Mesenchymal stem cell (in vitro differentiated cells and primary cell): ENCODE measurements around the gene CUL4A.
"Not testable (repeated sequence)": the region's sequence is repeated elsewhere in the genome, so short reads cannot be mapped to it uniquely, and the experiment has no call there.

Experiments used
- DNase-seq: peaks from one replicate; pipeline ENCODE4 v3.0.0-alpha.2; 2013
- H2AFZ ChIP-seq: one replicate; pipeline ENCODE4 v1.6.1; 2013; ENCODE audit warnings: low read depth, mild to moderate bottlenecking, control low read depth, inconsistent platforms, low read length, moderate library complexity
- H2AK5ac ChIP-seq: 2 replicates; pipeline ENCODE4 v1.6.1; 2013; ENCODE audit warnings: low read length, moderate library complexity, mild to moderate bottlenecking, inconsistent platforms; ENCODE audit not compliant: severe bottlenecking
- H2BK120ac ChIP-seq: one replicate; pipeline ENCODE4 v1.6.1; 2013; ENCODE audit warnings: low read depth, mild to moderate bottlenecking, inconsistent platforms, low read length, moderate library complexity
- H2BK12ac ChIP-seq, 2 experiments: one replicate each; pipeline ENCODE4 v1.6.1; 2013; ENCODE audit warnings: inconsistent platforms in 2 of 2, low read length in 2 of 2, mild to moderate bottlenecking in 2 of 2, moderate library complexity in 2 of 2, control low read depth in 1 of 2
- H2BK15ac ChIP-seq: one replicate; pipeline ENCODE4 v1.6.1; 2013; ENCODE audit warnings: mild to moderate bottlenecking, low read depth, inconsistent platforms; ENCODE audit not compliant: poor library complexity, severe bottlenecking
- H2BK5ac ChIP-seq: 2 replicates; pipeline ENCODE4 v1.6.1; 2013; ENCODE audit warnings: low read depth, mild to moderate bottlenecking, low read length, control low read depth, inconsistent platforms; ENCODE audit not compliant: poor library complexity, severe bottlenecking
- H3K14ac ChIP-seq, 2 experiments: one replicate each; pipeline ENCODE4 v1.6.1; 2013; ENCODE audit warnings: inconsistent platforms in 2 of 2, low read length in 2 of 2, control low read depth in 1 of 2, mild to moderate bottlenecking in 1 of 2, moderate library complexity in 1 of 2
- H3K18ac ChIP-seq, 2 experiments: one replicate each; pipeline ENCODE4 v1.6.1; 2013; ENCODE audit warnings: inconsistent platforms in 2 of 2, low read length in 2 of 2, control low read depth in 1 of 2, low read depth in 1 of 2, mild to moderate bottlenecking in 1 of 2
- H3K23ac ChIP-seq, 2 experiments: one replicate each; pipeline ENCODE4 v1.6.1; 2013; ENCODE audit warnings: inconsistent platforms in 2 of 2, low read length in 2 of 2, mild to moderate bottlenecking in 2 of 2, moderate library complexity in 2 of 2, control low read depth in 1 of 2
- H3K27ac ChIP-seq: 2 replicates; pipeline ENCODE4 v1.5.1; 2013; ENCODE audit warnings: mild to moderate bottlenecking, moderate library complexity, low read length, control low read depth, inconsistent platforms; ENCODE audit not compliant: poor library complexity, severe bottlenecking
- H3K27me3 ChIP-seq, 2 experiments: 2 replicates each; pipeline versions ENCODE4 v1.6.1 to v1.7.0; 2013; ENCODE audit warnings: low read length in 2 of 2, mild to moderate bottlenecking in 2 of 2, moderate library complexity in 2 of 2, control low read depth in 1 of 2, inconsistent platforms in 1 of 2; ENCODE audit not compliant: control insufficient read depth in 1 of 2, insufficient read depth in 1 of 2
- H3K36me3 ChIP-seq, 2 experiments: 2 replicates each; pipeline versions ENCODE4 v1.6.1 to v1.7.0; 2013; ENCODE audit warnings: low read length in 2 of 2, control low read depth in 1 of 2, inconsistent platforms in 1 of 2, low read depth in 1 of 2, mild to moderate bottlenecking in 1 of 2; ENCODE audit not compliant: insufficient read depth in 2 of 2, control insufficient read depth in 1 of 2
- H3K4ac ChIP-seq, 2 experiments: one replicate each; pipeline ENCODE4 v1.6.1; 2013; ENCODE audit warnings: inconsistent platforms in 2 of 2, low read length in 2 of 2, mild to moderate bottlenecking in 2 of 2, moderate library complexity in 2 of 2, control low read depth in 1 of 2, low read depth in 1 of 2
- H3K4me1 ChIP-seq: 2 replicates; pipeline ENCODE4 v1.6.1; 2013; ENCODE audit warnings: low read depth, low read length, control low read depth; ENCODE audit not compliant: control insufficient read depth, insufficient read depth
- H3K4me2 ChIP-seq: 2 replicates; pipeline ENCODE4 v1.6.1; 2013; ENCODE audit warnings: low read length, mild to moderate bottlenecking, inconsistent platforms; ENCODE audit not compliant: poor library complexity, severe bottlenecking
- H3K4me3 ChIP-seq, 2 experiments: 2 replicates each; pipeline versions ENCODE4 v1.5.1 to v1.7.0; 2013; ENCODE audit warnings: low read length in 2 of 2, mild to moderate bottlenecking in 2 of 2, control low read depth in 1 of 2, low read depth in 1 of 2; ENCODE audit not compliant: insufficient read depth in 1 of 2
- H3K79me1 ChIP-seq: replicated peaks from 2 replicates; pipeline ENCODE4 v1.6.1; 2013; ENCODE audit warnings: mild to moderate bottlenecking, control low read depth, low read length, inconsistent platforms; ENCODE audit not compliant: poor library complexity, severe bottlenecking
- H3K9ac ChIP-seq: 2 replicates; pipeline ENCODE4 v1.7.0; 2013; ENCODE audit warnings: mild to moderate bottlenecking, low read length, moderate library complexity
- H3K9me3 ChIP-seq: 2 replicates; pipeline ENCODE4 v1.7.0; 2013; ENCODE audit warnings: mild to moderate bottlenecking, low read length; ENCODE audit not compliant: control insufficient read depth
- H4K8ac ChIP-seq: one replicate; pipeline ENCODE4 v1.6.1; 2013; ENCODE audit warnings: inconsistent platforms, mild to moderate bottlenecking, low read length, moderate library complexity
- H4K91ac ChIP-seq: one replicate; pipeline ENCODE4 v1.6.1; 2013; ENCODE audit warnings: mild to moderate bottlenecking, low read length, inconsistent platforms
- WGBS: methylation state at CpG from one replicate; pipeline ENCODE4 v1.1.7; 2013; ENCODE audit warnings: mixed read lengths; 5-methylcytosine and 5-hydroxymethylcytosine counted together

The CUL4A gene

GRCh38 chr13:113305208-113305607 is 95.8 kb downstream of the CUL4A start:
- Histone ChIP-seq H3K4me1 (peaks cover 12% of the 10 kb centered on the region), H3K9me3 (no peaks in the 10 kb centered on the region), H2AFZ (no peak overlapping the region), H2AK5ac (no peak overlapping the region), H4K8ac (no peak overlapping the region), H3K27me3 (no peaks in the 10 kb centered on the region), H3K36me3 (peaks cover 12 to 16% of the 10 kb centered on the region in 2 experiments), H3K4ac (no peak overlapping the region), H3K18ac (no peak overlapping the region), H3K79me1 (peaks cover 7% of the 10 kb centered on the region), H3K23ac (no peak overlapping the region), H4K91ac (no peak overlapping the region), H3K9ac (no peak overlapping the region), H2BK5ac (no peak overlapping the region), H3K4me2 (no peak overlapping the region), H2BK12ac (no peak overlapping the region), H2BK120ac (no peak overlapping the region), H2BK15ac (no peak overlapping the region), H3K14ac (no peak overlapping the region), H3K4me3 (peak overlapping the region in 1 of 2 experiments; percentile 16), H3K27ac (no peak overlapping the region)
- WGBS, result 74% methylated on average over 6 of the region's 7 CpGs
- DNase-seq, result peak; percentile 45

GRCh38 chr13:113307491-113307890 is 98.1 kb downstream of the CUL4A start:
- Histone ChIP-seq H2AK5ac (no peak overlapping the region), H2AFZ (no peak overlapping the region), H3K4me2 (no peak overlapping the region), H4K8ac (no peak overlapping the region), H3K23ac (no peak overlapping the region), H3K27ac (no peak overlapping the region), H3K18ac (no peak overlapping the region), H3K79me1 (peaks cover 22% of the 10 kb centered on the region), H3K36me3 (peaks cover 31 to 39% of the 10 kb centered on the region in 2 experiments), H2BK12ac (no peak overlapping the region), H2BK15ac (no peak overlapping the region), H3K9me3 (no peaks in the 10 kb centered on the region), H3K9ac (no peak overlapping the region), H2BK120ac (no peak overlapping the region), H3K4me1 (peaks cover 11% of the 10 kb centered on the region), H3K14ac (no peak overlapping the region), H3K27me3 (no peaks in the 10 kb centered on the region), H2BK5ac (no peak overlapping the region), H4K91ac (no peak overlapping the region), H3K4me3 (no peak overlapping the region), H3K4ac (no peak overlapping the region)
- no peak for DNase-seq

GRCh38 chr13:113309473-113309872 is 100.1 kb downstream of the CUL4A start:
- Histone ChIP-seq H3K27ac (no peak overlapping the region), H3K9me3 (no peaks in the 10 kb centered on the region), H3K4me1 (peaks cover 7% of the 10 kb centered on the region), H2AK5ac (no peak overlapping the region), H4K8ac (no peak overlapping the region), H3K36me3 (peaks cover 39 to 40% of the 10 kb centered on the region in 2 experiments), H3K14ac (no peak overlapping the region), H2BK120ac (no peak overlapping the region), H3K4me3 (no peak overlapping the region), H2BK12ac (no peak overlapping the region), H3K27me3 (no peaks in the 10 kb centered on the region), H3K23ac (no peak overlapping the region), H3K79me1 (peaks cover 33% of the 10 kb centered on the region), H3K4me2 (no peak overlapping the region), H3K4ac (no peak overlapping the region), H3K18ac (no peak overlapping the region), H3K9ac (no peak overlapping the region), H4K91ac (no peak overlapping the region), H2BK15ac (no peak overlapping the region), H2BK5ac (no peak overlapping the region), H2AFZ (no peak overlapping the region)
- WGBS, result 89% methylated on average over 6 of the region's 6 CpGs
- no peak for DNase-seq

GRCh38 chr13:113314112-113314511 is 104.7 kb downstream of the CUL4A start:
- DNase-seq, H2BK15ac ChIP-seq, H3K27ac ChIP-seq, H3K4me3 ChIP-seq, H3K4me2 ChIP-seq, H3K9me3 ChIP-seq, H2BK12ac ChIP-seq, H3K27me3 ChIP-seq, H3K4me1 ChIP-seq, H3K9ac ChIP-seq, H3K23ac ChIP-seq, H2BK120ac ChIP-seq, H4K91ac ChIP-seq, H2BK5ac ChIP-seq, H4K8ac ChIP-seq, H3K4ac ChIP-seq, H2AK5ac ChIP-seq, H3K18ac ChIP-seq, H2AFZ ChIP-seq, H3K14ac ChIP-seq: not testable (repeated sequence)
- H3K79me1 ChIP-seq, result peaks cover 46% of the 10 kb centered on the region
- WGBS, result 97% methylated on average over 18 of the region's 20 CpGs
- H3K36me3 ChIP-seq, result peaks cover 59 to 68% of the 10 kb centered on the region in 2 experiments
